ENCODE measurements around the gene MTA2.
"Not testable (repeated sequence)": the region's sequence is repeated elsewhere in the genome, so short reads cannot be mapped to it uniquely, and the experiment has no call there.

MTA2 gene

DNA sequence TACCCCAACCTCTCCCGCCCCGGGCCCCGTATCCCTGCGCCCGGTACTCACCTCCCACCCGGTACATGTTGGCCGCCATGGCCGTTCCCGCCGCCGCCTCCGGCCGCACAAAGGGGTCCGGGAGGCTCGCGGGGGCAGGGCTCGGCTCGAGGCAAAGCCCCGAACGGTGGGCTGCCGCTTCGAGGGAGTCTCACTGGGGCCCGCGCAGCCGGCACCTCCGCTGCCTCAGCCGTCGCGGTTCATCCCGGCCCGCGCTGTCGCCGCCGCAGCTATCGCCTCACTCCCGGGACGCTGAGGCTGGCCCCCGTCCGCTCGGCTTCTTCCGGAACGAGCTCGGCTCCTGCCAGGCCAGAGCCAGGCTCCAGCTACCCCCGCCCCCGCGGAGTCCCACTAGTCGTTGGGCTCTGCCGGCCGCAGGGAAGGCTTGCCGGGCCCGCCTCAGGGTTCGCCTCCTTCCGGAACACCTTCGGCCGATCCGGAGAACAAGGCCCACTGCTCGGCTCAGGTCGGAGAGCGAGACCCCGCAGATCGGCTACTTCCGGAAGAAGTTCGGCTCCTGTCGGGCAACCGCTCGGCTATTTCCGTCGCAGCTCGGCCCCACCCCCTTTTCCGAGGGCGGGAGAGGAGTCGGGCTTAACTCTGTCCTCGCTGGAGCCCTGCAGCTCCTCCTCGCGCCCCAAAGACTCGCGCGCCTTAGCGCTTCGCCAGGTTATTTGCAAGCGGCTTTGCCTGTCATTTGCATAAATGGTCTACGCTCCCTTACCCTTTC, at the start of gene MTA2:
Gene MTA2, minus strand, starts transcription at position 494 of the 769 bp plus-strand sequence. Its CDS starts 415 bp downstream, at position 79.
- peak; percentile 96 for DNase-seq (ENCODE audit: low spot score)

GRCh38 chr11:62650283-62650682, 48.6 kb upstream of the MTA2 start:
- DNase-seq (ENCODE audit: low spot score), result not testable (repeated sequence)

DNA sequence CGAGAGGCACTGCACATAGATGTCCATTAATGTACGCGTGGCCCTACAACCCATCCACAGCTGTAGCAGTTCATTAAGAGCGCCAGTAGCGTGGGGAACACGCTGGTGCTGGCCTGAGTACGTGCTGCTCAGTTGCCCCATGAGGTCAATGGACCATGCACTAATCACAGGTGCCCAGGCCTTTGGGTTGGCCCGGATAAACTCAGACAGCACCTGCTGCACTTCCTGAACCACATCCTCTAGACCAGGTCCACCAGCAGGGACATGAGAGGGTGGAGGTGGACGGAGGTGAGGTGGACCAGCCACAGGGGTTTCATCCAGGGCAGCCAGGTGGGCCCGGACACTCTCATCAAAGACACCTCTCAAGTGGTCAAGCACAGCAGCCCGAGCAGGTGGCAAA, 47.8 kb upstream of the MTA2 start:
- DNase-seq (ENCODE audit: low spot score), result no peak

DNA sequence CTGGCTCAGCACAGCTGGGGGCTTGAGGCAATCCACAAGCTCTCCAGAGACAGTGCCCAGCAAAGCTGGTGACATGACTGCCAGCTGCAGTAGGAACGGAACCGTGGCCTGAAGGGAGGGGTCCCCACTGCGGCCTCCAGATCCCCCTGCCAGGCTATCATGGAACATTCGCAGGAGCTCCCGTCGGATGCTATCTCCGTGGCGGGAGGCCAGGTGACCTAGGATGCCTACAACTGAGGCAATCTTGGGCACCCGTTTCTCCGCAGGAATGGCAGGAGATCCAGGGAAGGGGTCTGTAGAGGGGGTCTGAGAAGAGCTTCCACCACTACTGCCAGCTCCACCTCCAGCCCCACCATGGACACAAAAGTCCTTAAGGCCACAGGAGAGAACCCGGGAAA, 47.3 kb upstream of the MTA2 start:
- DNase-seq (ENCODE audit: low spot score), result no peak

DNA sequence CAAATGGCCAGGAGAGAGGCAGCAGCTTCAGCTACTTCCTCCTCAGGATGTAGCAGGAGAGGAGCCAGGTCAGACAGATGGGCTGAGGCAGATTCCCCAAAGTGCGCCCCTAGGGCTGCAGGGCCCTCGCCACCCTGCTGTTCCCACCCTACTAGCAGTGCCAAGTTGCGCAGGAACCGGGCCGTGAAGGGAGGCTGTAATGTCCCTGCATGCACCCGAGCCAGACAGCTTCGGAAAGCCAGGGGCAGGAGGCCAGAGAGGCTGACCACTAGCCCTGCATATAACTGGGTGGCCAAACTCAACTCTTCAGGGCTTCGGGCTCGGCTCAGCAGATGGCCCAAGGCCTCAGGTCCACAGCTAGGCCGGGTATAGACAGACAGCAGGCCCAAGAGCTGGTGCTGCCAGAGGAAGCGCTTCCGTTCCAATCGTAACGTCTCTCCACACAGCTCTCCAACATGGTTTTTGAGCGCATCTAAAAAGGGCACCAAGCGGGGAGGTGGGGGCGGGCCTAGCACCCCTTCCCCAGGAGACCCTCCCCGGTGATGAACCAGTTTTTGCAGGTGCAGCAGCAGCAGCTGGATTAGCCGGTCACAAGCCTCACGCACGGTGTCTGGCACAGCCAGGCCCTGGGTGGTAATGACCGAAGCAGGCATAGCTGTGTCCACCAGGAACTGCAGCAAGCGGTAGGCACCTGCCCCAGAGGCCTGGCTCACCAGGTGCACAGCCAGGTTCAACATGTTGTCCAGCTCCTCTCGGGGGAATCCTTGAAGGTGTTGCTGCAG, 46.7 kb upstream of the MTA2 start:
- DNase-seq (ENCODE audit: low spot score), result no peak

- DNase-seq (ENCODE audit: low spot score), result no peak
Measured at GRCh38 chr11:62647609-62648005, 45.9 kb upstream of the MTA2 start.

- DNase-seq (ENCODE audit: low spot score), result no peak
Measured at GRCh38 chr11:62646825-62647608, 45.4 kb upstream of the MTA2 start.

- peak; percentile 99 for DNase-seq (ENCODE audit: low spot score)
Measured at GRCh38 chr11:62645946-62646824, 44.5 kb upstream of the MTA2 start, which contains the start of gene GANAB. GANAB (minus strand) TSS chr11:62646613; CDS start chr11:62646599, 14 bp downstream.

DNA sequence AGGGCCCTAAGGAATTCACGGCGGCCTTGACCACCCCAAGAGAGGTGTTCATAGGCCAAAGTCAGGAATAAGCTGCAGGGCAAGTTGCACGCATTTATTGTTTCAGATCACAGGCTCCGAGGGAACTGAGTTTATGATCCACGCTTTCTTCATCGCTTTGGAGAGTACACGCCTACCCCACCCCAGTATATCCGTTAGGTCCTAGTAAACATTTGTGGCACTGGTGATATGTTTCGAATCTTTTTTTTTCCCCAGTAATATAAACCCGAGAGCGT, 43.9 kb upstream of the MTA2 start:
- DNase-seq (ENCODE audit: low spot score), result no peak

GRCh38 chr11:62644220-62644619, 42.6 kb upstream of the MTA2 start:
- DNase-seq (ENCODE audit: low spot score), result no peak

- no peak for DNase-seq (ENCODE audit: low spot score)
Measured at GRCh38 chr11:62632492-62632891, 30.8 kb upstream of the MTA2 start.

DNA sequence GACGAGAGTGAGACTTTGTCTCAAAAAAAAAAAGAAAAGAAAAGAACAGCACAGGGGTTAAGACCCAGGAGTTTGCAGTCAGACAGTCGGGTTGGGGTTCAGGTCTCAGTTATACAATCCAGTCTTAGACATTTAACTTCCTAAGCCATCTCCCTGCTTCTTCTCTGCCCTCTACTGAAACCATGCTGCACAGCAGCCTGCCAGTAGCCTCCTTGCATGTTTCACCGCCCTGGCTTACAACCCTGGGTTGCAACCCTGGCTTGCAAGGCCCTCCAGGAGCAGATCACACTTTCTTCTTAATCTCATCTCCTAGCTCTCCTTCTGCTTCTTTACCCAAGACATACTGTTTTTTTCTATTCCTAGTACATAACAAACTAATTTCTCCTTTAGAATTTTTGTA, 26.0 kb upstream of the MTA2 start:
- no peak for DNase-seq (ENCODE audit: low spot score)

DNA sequence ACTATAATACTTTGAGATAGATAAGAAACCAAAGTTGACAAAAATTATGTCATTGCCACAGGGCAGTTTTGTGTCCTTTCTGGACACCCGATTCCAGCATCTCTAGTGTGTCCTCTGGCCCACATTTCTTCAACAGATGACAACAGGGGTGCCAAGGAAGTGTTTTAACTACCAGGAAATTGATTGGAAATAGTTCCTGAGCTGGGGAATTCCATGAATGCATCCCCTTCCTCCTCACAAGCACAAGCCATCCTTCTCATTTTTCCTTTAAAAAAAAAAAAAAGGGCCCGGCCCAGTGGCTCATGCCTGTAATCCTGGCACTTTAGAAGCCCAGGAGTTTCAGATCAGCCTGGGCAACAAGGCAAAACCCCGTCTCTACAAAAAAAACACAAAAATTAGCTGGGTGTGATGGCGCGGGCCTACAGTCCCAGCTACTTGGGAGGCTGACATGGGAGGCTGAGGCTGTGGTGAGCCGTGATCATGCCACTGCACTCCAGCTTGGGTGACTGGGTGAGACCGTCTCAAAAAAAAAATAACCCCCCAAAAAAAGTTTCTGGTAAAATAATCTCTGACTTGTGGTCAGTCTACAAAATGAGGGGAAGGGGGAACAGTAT, 20.9 kb upstream of the MTA2 start:
- no peak for DNase-seq (ENCODE audit: low spot score)

- DNase-seq (ENCODE audit: low spot score), result peak; percentile 99
Measured at GRCh38 chr11:62621567-62622470, 20.2 kb upstream of the MTA2 start, which contains the start of gene B3GAT3. B3GAT3 (minus strand) TSS chr11:62621986; CDS start chr11:62621947, 39 bp downstream.

DNA sequence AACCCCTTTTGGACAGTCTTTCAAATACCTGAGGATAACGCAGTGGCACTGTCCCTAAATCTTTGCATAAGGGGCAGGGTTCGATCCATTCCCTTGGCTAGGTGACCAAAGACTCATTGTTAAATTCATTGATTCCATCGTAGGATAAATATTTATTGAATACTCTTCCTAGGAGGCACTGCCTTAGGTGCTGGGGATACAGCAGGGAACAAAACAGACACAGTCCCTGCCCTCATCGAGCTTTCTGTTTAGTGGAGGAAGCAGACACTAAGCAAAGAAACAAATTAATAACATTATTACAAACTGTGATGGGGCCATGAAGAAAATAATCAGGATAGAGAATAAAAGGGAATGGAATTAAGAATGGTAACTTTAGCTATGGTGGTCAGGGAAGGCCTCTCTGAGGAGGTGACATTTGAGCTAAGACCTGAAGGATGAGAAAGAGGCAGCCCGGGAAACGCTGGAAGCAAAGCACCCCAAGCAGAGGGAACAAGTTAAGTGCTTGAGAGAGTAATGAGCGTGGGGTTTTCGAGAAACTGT, 19.4 kb upstream of the MTA2 start:
- DNase-seq (ENCODE audit: low spot score), result no peak

DNA sequence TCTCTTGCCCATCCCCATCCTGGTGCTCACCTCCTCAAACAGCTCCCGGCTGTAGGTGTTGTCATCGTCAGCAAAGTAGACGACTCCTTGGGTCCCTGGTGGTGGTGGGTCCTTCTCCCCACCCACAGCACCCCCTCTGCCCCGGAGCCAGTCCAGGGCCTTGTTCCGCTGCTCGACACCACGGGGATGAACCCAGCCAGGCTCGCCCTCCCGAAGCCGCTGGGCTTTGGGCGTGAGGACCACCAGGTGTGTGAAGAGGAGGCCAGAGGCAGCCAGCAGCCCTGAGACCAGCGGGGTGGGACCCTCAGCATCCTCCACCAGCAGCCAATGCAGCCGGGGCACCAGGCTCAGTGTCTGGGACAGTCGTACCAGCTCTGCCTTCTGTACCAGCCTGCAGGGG, 15.3 kb upstream of the MTA2 start:
- not testable (repeated sequence) for DNase-seq (ENCODE audit: low spot score)

DNA sequence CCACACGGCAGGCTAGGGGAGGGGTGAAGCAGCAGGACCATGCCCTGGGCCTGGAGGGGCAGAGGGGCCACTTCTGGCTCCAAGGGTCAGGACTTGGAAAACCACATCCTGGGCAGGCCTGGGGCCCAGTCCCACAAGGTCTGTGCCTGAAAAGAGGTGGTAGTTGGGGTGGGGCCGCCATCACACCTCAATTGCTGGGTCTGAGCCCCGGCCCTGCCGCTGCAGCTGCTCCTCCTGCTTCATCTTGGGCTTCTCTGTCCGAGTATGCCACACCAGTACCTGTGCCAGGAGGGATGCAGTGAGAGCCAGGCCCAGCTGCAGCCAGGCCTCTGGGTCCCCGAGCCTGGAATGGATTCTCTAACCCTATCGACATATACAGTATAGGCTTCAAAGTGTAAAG, 13.9 kb upstream of the MTA2 start:
- no peak for DNase-seq (ENCODE audit: low spot score)

DNA sequence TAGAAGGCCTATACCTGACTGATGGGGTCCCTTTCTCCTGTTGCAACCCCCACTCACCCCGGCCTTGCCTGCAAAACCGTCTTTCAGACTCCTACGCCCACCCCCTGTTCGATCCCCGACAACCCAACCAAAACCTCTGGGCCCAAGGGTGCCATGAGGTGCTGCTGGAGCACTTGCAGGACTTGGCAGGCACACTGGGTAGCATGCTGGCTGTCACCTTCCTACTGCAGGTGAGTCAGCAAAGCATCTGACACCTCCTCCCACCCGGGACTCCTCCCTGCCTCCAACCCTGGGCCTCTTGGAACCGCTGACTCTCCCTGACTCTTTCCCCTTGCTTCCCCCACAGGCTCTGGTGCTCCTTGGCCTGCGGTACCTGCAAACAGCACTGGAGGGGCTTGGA, 12.6 kb upstream of the MTA2 start:
- DNase-seq (ENCODE audit: low spot score), result no peak

- no peak for DNase-seq (ENCODE audit: low spot score)
Measured at GRCh38 chr11:62613291-62613778, 11.7 kb upstream of the MTA2 start.

Data from Ammon's horn (tissue), 1 donor.